Measurements from ENCODE around the gene GSTP1. TPM values are rescaled to one million over a fixed set of nuclear protein-coding genes. Genes with fewer than 3 reads are reported as not detected.

GSTP1 gene
- total and polyA plus RNA-seq, 2 of the 8 experiments (the other 6 are each of a cell fraction or from before 2014, with no cell fraction given), result 1,454 to 3,329 TPM

GRCh38 chr11:67609316-67609715 is 25.7 kb downstream of the GSTP1 start:
- Histone ChIP-seq H2BK120ac (replicated peaks; ENCODE audit: low read depth, low read length) (no peak overlapping the region), H3K79me1 (ENCODE audit: low read depth, low read length) (no peaks in the 10 kb centered on the region), H4K5ac (ENCODE audit: insufficient read length, low read depth, low read length) (no peak overlapping the region), H3K23ac (ENCODE audit: insufficient read length) (no peak overlapping the region), H3K18ac (ENCODE audit: extremely low read depth, low read length) (no peak overlapping the region), H3K4me2 (ENCODE audit: insufficient read depth in 1 of 2, low read depth in 2 of 2, low read length in 2 of 2) (no peak overlapping the region), H2AFZ (ENCODE audit: low read length) (no peak overlapping the region), H3K9ac (replicated peaks in 1 of 4; ENCODE audit: extremely low read depth in 1 of 4, low read depth in 3 of 4, low read length in 3 of 4) (no peak overlapping the region), H4K8ac (ENCODE audit: extremely low read depth, insufficient read depth, low read length) (no peak overlapping the region), H2BK12ac (ENCODE audit: low read depth, low read length) (no peak overlapping the region), H4K91ac (replicated peaks; ENCODE audit: insufficient read length, low read length) (no peak overlapping the region), H3K27me3 (replicated peaks in 1 of 4; ENCODE audit: control insufficient read depth in 3 of 4, extremely low read depth in 1 of 4, insufficient read depth in 3 of 4, low read length in 3 of 4) (peaks cover 0 to 4% (median 0%) of the 10 kb centered on the region in 4 experiments; a peak in 2 of 7 replicates), H2BK5ac (ENCODE audit: low read depth, low read length) (no peak overlapping the region), H4K20me1 (replicated peaks in 1 of 2; ENCODE audit: control insufficient read depth in 1 of 2, insufficient read depth in 2 of 2, low read length in 2 of 2) (peaks cover 0 to 4% of the 10 kb centered on the region in 2 experiments), H2BK15ac (ENCODE audit: low read length) (no peak overlapping the region), H3K79me2 (ENCODE audit: control insufficient read depth in 1 of 2, insufficient read depth in 2 of 2, low read length in 2 of 2) (peaks cover 0 to 8% of the 10 kb centered on the region in 2 experiments; a peak in 1 of 4 replicates), H3K23me2 (ENCODE audit: low read depth, low read length) (peaks cover 9% of the 10 kb centered on the region; the same call in 1 of the 2 replicates), H3K4ac (replicated peaks; ENCODE audit: insufficient read length, low read depth, low read length) (no peak overlapping the region), H3K56ac (replicated peaks; ENCODE audit: insufficient read length, low read depth, low read length) (no peak overlapping the region), H3K4me3 (ENCODE audit: extremely low read depth in 1 of 4, insufficient read depth in 2 of 4, low read depth in 3 of 4, low read length in 4 of 4) (no peak overlapping the region), H3K27ac (ENCODE audit: low read depth, low read length) (no peak overlapping the region), H2AK5ac (ENCODE audit: low read depth, low read length) (no peak overlapping the region), H2BK20ac (ENCODE audit: low read length) (no peak overlapping the region), H3K4me1 (replicated peaks in 1 of 4; ENCODE audit: control insufficient read depth in 3 of 4, insufficient read depth in 4 of 4, low read length in 3 of 4) (peaks cover 3 to 32% (median 19%) of the 10 kb centered on the region in 4 experiments), H3K9me3 (ENCODE audit: insufficient read depth in 2 of 2, low read depth in 1 of 2, low read length in 1 of 2) (no peaks in the 10 kb centered on the region), H3K14ac (ENCODE audit: insufficient read length) (no peak overlapping the region), H3K36me3 (ENCODE audit: control insufficient read depth in 2 of 4, insufficient read depth in 4 of 4, low read length in 3 of 4) (peaks cover 5 to 19% (median 12%) of the 10 kb centered on the region in 4 experiments; a peak in 7 of 8 replicates)
- ChIA-PET CTCF (ENCODE audit: partially characterized antibody) (interaction anchor here (1.1 to 1.5 kb wide), 5 partner anchors 18 to 37 kb away, joined by 3 to 7 read pairs (median 4); no protein-coding TSS in a partner anchor), POLR2A (ENCODE audit: partially characterized antibody) (interaction anchor here (0.9 to 2.7 kb wide), 9 partner anchors 11 to 25 kb away, joined by 3 to 17 read pairs (median 4); partner anchors contain the start of gene GSTP1)
- DNase-seq (ENCODE audit: low read depth in 1 of 2, low spot score in 2 of 2), result no peak
- FAIRE-seq, result no peak
- 93% methylated on average over 10 of the region's 10 CpGs; no CpG with 5 or more reads in 1 of the 2 experiments for WGBS, 2 experiments (ENCODE audit: extremely low coverage in 1 of 2, insufficient coverage in 1 of 2, insufficient read length in 1 of 2, insufficient replicate concordance in 2 of 2, low coverage in 1 of 2, low lambda C conversion rate in 2 of 2, missing lambda C conversion rate in 1 of 2)
- TF ChIP-seq RNF2 (IDR thresholded peaks at IDR 0.05; ENCODE audit: borderline replicate concordance, low read depth, low read length, missing control alignments, poor library complexity, severe bottlenecking), result no peak
- TF ChIP-seq USF2 (IDR thresholded peaks at IDR 0.05; ENCODE audit: low read length), result no peak
- no peak for TF ChIP-seq RFX5 (IDR thresholded peaks at IDR 0.05; ENCODE audit: borderline replicate concordance, low read depth, low read length)
- TF ChIP-seq RBBP5 (IDR thresholded peaks at IDR 0.05; ENCODE audit: borderline replicate concordance, low read depth, low read length), result no peak
- TF ChIP-seq POLR2AphosphoS5 (IDR thresholded peaks at IDR 0.05; ENCODE audit: low read depth, low read length), result no peak
- no peak for TF ChIP-seq MAX (IDR thresholded peaks at IDR 0.05)
- TF ChIP-seq, protein P1, sequence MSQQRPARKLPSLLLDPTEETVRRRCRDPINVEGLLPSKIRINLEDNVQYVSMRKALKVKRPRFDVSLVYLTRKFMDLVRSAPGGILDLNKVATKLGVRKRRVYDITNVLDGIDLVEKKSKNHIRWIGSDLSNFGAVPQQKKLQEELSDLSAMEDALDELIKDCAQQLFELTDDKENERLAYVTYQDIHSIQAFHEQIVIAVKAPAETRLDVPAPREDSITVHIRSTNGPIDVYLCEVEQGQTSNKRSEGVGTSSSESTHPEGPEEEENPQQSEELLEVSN (IDR thresholded peaks at IDR 0.05), result no peak
- TF ChIP-seq CHD1 (IDR thresholded peaks at IDR 0.05; ENCODE audit: low read depth, low read length), result no peak
- TF ChIP-seq BRCA1 (IDR thresholded peaks at IDR 0.05; ENCODE audit: low read depth, low read length), result no peak
- no peak for TF ChIP-seq KDM4A (IDR thresholded peaks at IDR 0.05; ENCODE audit: low read depth, low read length, severe bottlenecking)
- no peak for TF ChIP-seq BCL11A (IDR thresholded peaks at IDR 0.05; ENCODE audit: low read depth in 2 of 2, low read length in 2 of 2)
